ENCODE results near the gene MGAM2.
"Not testable (repeated sequence)": the region's sequence is repeated elsewhere in the genome, so short reads cannot be mapped to it uniquely, and the experiment has no call there.

The MGAM2 gene

GRCh38 chr7:142111499-142111898 is at the start of gene MGAM2:
MGAM2 (plus strand) TSS chr7:142111718; CDS start chr7:142116874, 5,156 bp downstream.
- DNase-seq, result no peak

- DNase-seq, result no peak
Observed at GRCh38 chr7:142063551-142064442, 47.7 kb upstream of the MGAM2 start.

GRCh38 chr7:142066536-142066935 is 45.0 kb upstream of the MGAM2 start:
- DNase-seq, result no peak

GRCh38 chr7:142077762-142078161 is 33.8 kb upstream of the MGAM2 start:
- DNase-seq, result no peak

- no peak for DNase-seq
Observed at GRCh38 chr7:142083605-142084004, 27.9 kb upstream of the MGAM2 start.

GRCh38 chr7:142085428-142085827 is 26.1 kb upstream of the MGAM2 start:
- no peak for DNase-seq

GRCh38 chr7:142088022-142088714 is 23.4 kb upstream of the MGAM2 start:
- DNase-seq, result peak; percentile 35

- DNase-seq, result no peak
Observed at GRCh38 chr7:142089035-142089434, 22.5 kb upstream of the MGAM2 start.

- DNase-seq, result no peak
Observed at GRCh38 chr7:142091961-142092360, 19.6 kb upstream of the MGAM2 start.

- DNase-seq, result no peak
Observed at GRCh38 chr7:142094861-142095260, 16.7 kb upstream of the MGAM2 start.

- DNase-seq, result no peak
Observed at GRCh38 chr7:142097571-142097970, 13.9 kb upstream of the MGAM2 start.

- no peak for DNase-seq
Observed at GRCh38 chr7:142098004-142098403, 13.5 kb upstream of the MGAM2 start.

- DNase-seq, result not testable (repeated sequence)
Observed at GRCh38 chr7:142099347-142099746, 12.2 kb upstream of the MGAM2 start.

GRCh38 chr7:142100634-142101033 is 10.9 kb upstream of the MGAM2 start:
- no peak for DNase-seq

GRCh38 chr7:142101794-142102193 is 9.7 kb upstream of the MGAM2 start:
- DNase-seq, result not testable (repeated sequence)

GRCh38 chr7:142104550-142105527 is 6.7 kb upstream of the MGAM2 start:
- DNase-seq, result no peak

- no peak for DNase-seq
Observed at GRCh38 chr7:142108728-142109505, 2.6 kb upstream of the MGAM2 start.

GRCh38 chr7:142110098-142110497 is 1.4 kb upstream of the MGAM2 start:
- no peak for DNase-seq

- DNase-seq, result no peak
Observed at GRCh38 chr7:142110638-142111037, 880 bp upstream of the MGAM2 start.

- DNase-seq, result no peak
Observed at GRCh38 chr7:142112086-142112485, 568 bp downstream of the MGAM2 start.

- no peak for DNase-seq
Observed at GRCh38 chr7:142114207-142114606, 2.7 kb downstream of the MGAM2 start.

GRCh38 chr7:142120524-142120923 is 9.0 kb downstream of the MGAM2 start:
- DNase-seq, result no peak

All from NCI-H1105 treated with DMSO at 0.1 percent for 48 hours (cell line).